ENCODE measurements around the gene ZNF518A.

The ZNF518A gene

GRCh38 chr10:96122824-96123223 is 7.3 kb upstream of the ZNF518A start:
- DNase-seq (ENCODE audit: low spot score), result no peak

DNA sequence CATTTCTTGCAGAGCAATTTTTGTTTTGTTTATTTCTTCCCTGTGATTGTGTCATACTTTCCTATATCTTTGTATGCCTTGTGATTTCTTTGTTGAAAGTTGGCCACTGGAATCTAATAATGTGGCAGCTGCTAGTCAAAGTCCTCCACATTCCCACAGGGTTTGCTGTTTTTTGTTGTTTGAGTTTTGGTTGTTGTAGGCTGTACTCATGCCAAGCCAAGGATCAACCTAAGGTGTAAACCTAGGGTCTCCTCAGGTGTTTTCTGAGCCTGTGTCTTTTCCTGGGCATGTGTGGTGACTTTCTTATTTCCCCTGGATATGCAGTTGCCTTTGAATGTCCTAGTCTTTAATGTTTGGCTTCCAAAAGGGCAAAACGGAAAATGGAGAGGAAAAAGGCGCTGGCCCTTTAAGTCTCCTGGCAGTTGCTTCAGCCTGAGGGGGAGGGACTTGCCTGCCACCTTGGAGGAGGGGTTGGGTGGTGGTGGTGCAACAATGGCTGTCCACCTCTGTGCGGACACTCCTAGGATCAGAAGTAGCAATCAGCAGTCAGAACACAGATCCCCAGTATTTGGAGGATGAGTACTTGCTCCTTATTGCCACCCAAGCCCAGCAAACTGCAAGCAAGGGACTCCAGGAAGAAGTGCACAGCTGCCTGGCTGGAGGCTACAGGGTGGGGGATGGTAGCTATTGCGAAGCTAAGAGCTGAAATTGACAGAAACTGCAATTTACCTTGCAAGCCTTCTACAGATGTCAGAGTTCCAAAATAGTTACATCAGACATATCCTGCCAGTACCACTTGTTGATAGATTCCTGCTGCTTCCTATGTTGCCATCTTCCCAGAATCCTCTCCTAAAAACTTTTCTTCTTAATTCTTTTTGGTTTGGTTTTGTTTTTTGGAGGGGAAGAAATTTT is 5.6 kb upstream of the ZNF518A start:
- TF ChIP-seq, protein P1, sequence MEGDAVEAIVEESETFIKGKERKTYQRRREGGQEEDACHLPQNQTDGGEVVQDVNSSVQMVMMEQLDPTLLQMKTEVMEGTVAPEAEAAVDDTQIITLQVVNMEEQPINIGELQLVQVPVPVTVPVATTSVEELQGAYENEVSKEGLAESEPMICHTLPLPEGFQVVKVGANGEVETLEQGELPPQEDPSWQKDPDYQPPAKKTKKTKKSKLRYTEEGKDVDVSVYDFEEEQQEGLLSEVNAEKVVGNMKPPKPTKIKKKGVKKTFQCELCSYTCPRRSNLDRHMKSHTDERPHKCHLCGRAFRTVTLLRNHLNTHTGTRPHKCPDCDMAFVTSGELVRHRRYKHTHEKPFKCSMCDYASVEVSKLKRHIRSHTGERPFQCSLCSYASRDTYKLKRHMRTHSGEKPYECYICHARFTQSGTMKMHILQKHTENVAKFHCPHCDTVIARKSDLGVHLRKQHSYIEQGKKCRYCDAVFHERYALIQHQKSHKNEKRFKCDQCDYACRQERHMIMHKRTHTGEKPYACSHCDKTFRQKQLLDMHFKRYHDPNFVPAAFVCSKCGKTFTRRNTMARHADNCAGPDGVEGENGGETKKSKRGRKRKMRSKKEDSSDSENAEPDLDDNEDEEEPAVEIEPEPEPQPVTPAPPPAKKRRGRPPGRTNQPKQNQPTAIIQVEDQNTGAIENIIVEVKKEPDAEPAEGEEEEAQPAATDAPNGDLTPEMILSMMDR (IDR thresholded peaks at IDR 0.05; ENCODE audit: extremely low read depth, missing control alignments), result no peak
- DNase-seq (ENCODE audit: low spot score), result no peak

More at GRCh38 chr10:96122824-96123223, 7.3 kb upstream of the ZNF518A start:
- TF ChIP-seq, protein P1 (IDR thresholded peaks at IDR 0.05; ENCODE audit: extremely low read depth, missing control alignments), result no peak

GRCh38 chr10:96125142-96125515 is 5.0 kb upstream of the ZNF518A start:
- no peak for DNase-seq (ENCODE audit: low spot score)

DNA sequence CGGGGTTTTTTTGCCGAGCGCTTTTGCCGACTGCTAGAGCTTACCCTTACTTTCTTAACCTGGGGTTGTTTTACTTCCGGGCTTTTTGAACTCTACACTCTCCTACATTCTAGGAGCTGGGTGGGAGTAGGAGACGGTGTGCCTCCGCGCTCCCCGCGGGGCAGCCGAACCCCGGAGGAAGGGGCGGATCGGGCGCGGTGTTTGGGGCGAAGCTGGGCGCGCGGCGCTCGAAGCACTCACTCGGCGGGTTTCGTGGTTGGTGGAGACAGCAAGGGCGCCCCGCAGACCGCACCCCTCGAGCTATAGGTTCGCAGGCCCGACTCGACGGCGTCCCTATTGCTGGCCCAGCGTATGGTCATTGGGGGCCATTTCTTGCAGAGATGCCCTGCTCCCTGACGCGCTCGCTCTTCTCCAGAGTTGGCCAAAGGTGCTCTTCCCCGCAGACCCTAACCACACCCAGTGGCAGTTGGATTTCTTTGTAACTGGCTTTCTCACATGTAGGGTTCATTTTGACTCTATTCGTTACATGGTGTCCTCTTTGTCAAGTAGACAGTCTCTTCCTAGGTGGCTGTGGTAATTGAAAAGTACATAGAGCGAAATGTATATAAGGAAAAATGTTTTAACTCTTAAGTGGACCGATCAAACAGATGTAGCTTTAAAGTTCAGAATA is 364 bp downstream of the ZNF518A start:
- TF ChIP-seq, protein P1 (IDR thresholded peaks at IDR 0.05; ENCODE audit: extremely low read depth, missing control alignments), result peak; percentile 7
- DNase-seq (ENCODE audit: low spot score), result peak; percentile 75

More at GRCh38 chr10:96125142-96125515, 5.0 kb upstream of the ZNF518A start:
- TF ChIP-seq, protein P1 (IDR thresholded peaks at IDR 0.05; ENCODE audit: extremely low read depth, missing control alignments), result no peak

DNA sequence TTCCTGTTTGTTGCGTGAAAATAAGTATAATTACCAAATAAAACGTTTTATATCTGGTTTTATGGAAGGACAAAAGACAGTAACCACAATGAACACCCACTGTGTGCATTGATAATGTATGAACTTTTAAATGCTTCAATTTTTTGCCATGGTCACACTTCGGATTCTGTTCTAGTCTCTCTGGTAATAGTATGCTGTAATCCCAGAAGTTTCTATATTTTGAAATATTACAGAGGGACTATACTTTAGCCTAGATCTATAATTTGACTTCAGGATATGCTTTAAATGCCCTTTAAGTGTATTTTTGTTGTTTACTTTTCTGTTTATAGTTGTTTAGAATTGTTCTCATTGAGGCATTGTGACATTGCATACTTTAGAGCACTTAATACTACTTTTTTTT is 1.5 kb downstream of the ZNF518A start:
- no peak for DNase-seq (ENCODE audit: low spot score)
- TF ChIP-seq, protein P1 (IDR thresholded peaks at IDR 0.05; ENCODE audit: extremely low read depth, missing control alignments), result no peak

DNA sequence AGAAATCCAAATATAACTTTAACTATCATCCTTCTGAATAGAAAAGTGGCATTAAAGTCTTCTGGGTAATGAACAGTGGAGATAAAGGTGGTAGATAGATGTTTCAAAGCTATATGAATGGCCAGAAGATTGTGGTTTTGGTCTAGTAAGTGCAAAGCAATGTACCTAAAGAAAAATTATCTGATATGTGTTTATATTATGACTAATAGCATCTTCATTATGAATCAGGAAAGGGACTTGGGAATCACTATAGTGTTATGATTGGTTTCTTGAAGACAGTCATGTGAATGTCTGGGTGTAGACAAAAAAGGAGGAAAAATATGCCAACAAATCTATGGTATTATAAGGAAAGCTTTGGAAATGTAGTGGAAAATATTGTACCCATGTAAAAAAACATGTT is 3.0 kb downstream of the ZNF518A start:
- TF ChIP-seq, protein P1 (IDR thresholded peaks at IDR 0.05; ENCODE audit: extremely low read depth, missing control alignments), result no peak
- no peak for DNase-seq (ENCODE audit: low spot score)

DNA sequence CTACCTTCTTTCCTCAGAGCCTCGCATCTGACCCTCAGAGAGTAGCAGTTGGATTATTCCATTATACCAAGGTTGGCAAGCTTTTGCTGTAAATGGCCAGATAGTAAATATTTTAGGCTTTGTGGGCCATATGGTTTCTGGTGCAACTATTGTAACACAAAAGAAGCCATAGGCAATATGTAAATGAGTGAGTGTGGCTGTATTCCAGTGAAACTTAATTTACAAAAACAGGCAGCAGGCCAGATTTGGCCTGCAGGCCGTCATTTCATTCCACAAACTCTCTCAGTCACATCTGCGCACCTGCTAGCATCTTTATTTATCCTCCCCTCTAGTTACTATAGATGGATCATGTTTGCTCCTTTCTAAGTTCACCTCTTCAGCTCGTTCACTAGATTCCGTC is 6.7 kb downstream of the ZNF518A start:
- TF ChIP-seq, protein P1 (IDR thresholded peaks at IDR 0.05; ENCODE audit: extremely low read depth, missing control alignments), result no peak
- no peak for DNase-seq (ENCODE audit: low spot score)
